CD8-positive, alpha-beta memory T cell (primary cell): ENCODE results near the gene ST8SIA6. TPM values are rescaled to one million over a fixed set of nuclear protein-coding genes. Genes with fewer than 3 reads are reported as not detected.
A peak's percentile ranks its signal among the peaks of the same experiment; 100 is the strongest.

Experiments used
- CTCF ChIA-PET: fragments of 350-600 bp; sonication (Branson Sonifier 250); formaldehyde crosslinking; loops from one replicate; lab custom pipeline; 2021; ENCODE audit warnings: antibody characterized with exemption; lab: Charles Lee
- POLR2A ChIA-PET: fragments of 350-600 bp; sonication (Branson Sonifier 250); formaldehyde crosslinking; loops from one replicate; lab custom pipeline; 2021; ENCODE audit warnings: antibody characterized with exemption; lab: Charles Lee
- DNase-seq, 5 donors: peaks; one replicate each; pipeline versions ENCODE4 v3.0.0 to v3.0.0-alpha.2; 2020 to 2022; ENCODE audit warnings: mixed read lengths in 1 of 5
- H3K27ac ChIP-seq: one replicate; pipeline ENCODE4 v1.7.0; 2013; ENCODE audit warnings: low read depth, mild to moderate bottlenecking, low read length, moderate library complexity
- H3K27me3 ChIP-seq: 2 replicates; pipeline ENCODE4 v1.7.0; 2013; ENCODE audit warnings: low read length, mild to moderate bottlenecking; ENCODE audit not compliant: insufficient read depth, poor library complexity, severe bottlenecking
- H3K36me3 ChIP-seq: 2 replicates; pipeline ENCODE4 v1.7.0; 2013; ENCODE audit warnings: mild to moderate bottlenecking, low read length, moderate library complexity; ENCODE audit not compliant: insufficient read depth
- H3K4me1 ChIP-seq: 2 replicates; pipeline ENCODE4 v1.7.0; 2013; ENCODE audit warnings: mild to moderate bottlenecking, low read length, moderate library complexity; ENCODE audit not compliant: insufficient read depth
- H3K4me3 ChIP-seq: 2 replicates; pipeline ENCODE4 v1.7.0; 2013; ENCODE audit warnings: mild to moderate bottlenecking, low read length
- H3K9me3 ChIP-seq: 2 replicates; pipeline ENCODE4 v1.7.0; 2013; ENCODE audit warnings: mild to moderate bottlenecking, low read length
- H3K27ac Mint-ChIP-seq, 8 donors: one replicate each; pipeline ENCODE4 v1.8.0; 2020 to 2021; ENCODE audit warnings: mixed read lengths in 8 of 8, mild to moderate bottlenecking in 6 of 8, inconsistent platforms in 3 of 8, moderate library complexity in 3 of 8
- H3K27me3 Mint-ChIP-seq, 2 donors: one replicate each; pipeline ENCODE4 v1.8.0; 2020 to 2021; ENCODE audit warnings: mixed read lengths in 2 of 2, mild to moderate bottlenecking in 1 of 2, moderate library complexity in 1 of 2
- H3K36me3 Mint-ChIP-seq, 3 donors: one replicate each; pipeline ENCODE4 v1.8.0; 2020 to 2021; ENCODE audit warnings: mixed read lengths in 3 of 3, inconsistent platforms in 1 of 3, mild to moderate bottlenecking in 1 of 3
- H3K4me1 Mint-ChIP-seq, 3 donors: one replicate each; pipeline ENCODE4 v1.8.0; 2020 to 2021; ENCODE audit warnings: mixed read lengths in 3 of 3, inconsistent platforms in 1 of 3, mild to moderate bottlenecking in 1 of 3
- H3K4me3 Mint-ChIP-seq, 7 donors: one replicate each; pipeline ENCODE4 v1.8.0; 2020 to 2021; ENCODE audit warnings: mixed read lengths in 7 of 7, mild to moderate bottlenecking in 6 of 7, moderate library complexity in 4 of 7, inconsistent platforms in 2 of 7
- H3K9me3 Mint-ChIP-seq, 5 donors: one replicate each; pipeline ENCODE4 v1.8.0; 2020 to 2022; ENCODE audit warnings: mixed read lengths in 5 of 5, mild to moderate bottlenecking in 3 of 5, moderate library complexity in 2 of 5, inconsistent platforms in 1 of 5
- polyA plus RNA-seq: library from polyadenylated mRNA; unstranded; fragments of 300-500 nt; fragmentation: Illumina TruSeq; gene quantifications from one replicate; pipeline ENCODE4 v1.2.3, GENCODE V29; 2021
- total RNA-seq, 2 experiments: library from RNA; stranded (reverse); gene quantifications; one replicate each; pipeline ENCODE4 v1.2.3, GENCODE V29; 2021

The ST8SIA6 gene
- total and polyA plus RNA-seq, 3 experiments from 2014 or later, result 1.9 TPM; not detected in 2

GRCh38 chr10:17413876-17414275, 40.5 kb downstream of the ST8SIA6 start:
- Mint-ChIP-seq H3K27me3 (peaks cover 4 to 7% of the 10 kb centered on the region in 2 donors), H3K36me3 (peaks cover 0 to 10% (median 0%) of the 10 kb centered on the region in 3 donors), H3K4me3 (no peak overlapping the region), H3K4me1 (peaks cover 9 to 15% (median 10%) of the 10 kb centered on the region in 3 donors), H3K9me3 (no peaks in the 10 kb centered on the region), H3K27ac (no peak overlapping the region)
- DNase-seq, result no peak
- H3K4me3 ChIP-seq, result no peak overlapping the region
- no peaks in the 10 kb centered on the region for H3K36me3 ChIP-seq
- ChIA-PET CTCF (interaction anchor here (9.1 kb wide), 1 partner anchor 16 kb away, joined by 115 read pairs; no protein-coding TSS in a partner anchor), POLR2A (no interaction called here)
- peaks cover 15% of the 10 kb centered on the region for H3K4me1 ChIP-seq
- no peaks in the 10 kb centered on the region for H3K9me3 ChIP-seq
- H3K27ac ChIP-seq, result no peak overlapping the region
- no peaks in the 10 kb centered on the region for H3K27me3 ChIP-seq

- no peak for DNase-seq
- peaks cover 4 to 7% of the 10 kb centered on the region in 2 donors for H3K27me3 Mint-ChIP-seq
- peaks cover 9 to 15% (median 10%) of the 10 kb centered on the region in 3 donors for H3K4me1 Mint-ChIP-seq
- Histone ChIP-seq H3K4me1 (peaks cover 15% of the 10 kb centered on the region), H3K27ac (no peak overlapping the region), H3K27me3 (no peaks in the 10 kb centered on the region), H3K36me3 (no peaks in the 10 kb centered on the region), H3K4me3 (no peak overlapping the region), H3K9me3 (no peaks in the 10 kb centered on the region)
- H3K4me3 Mint-ChIP-seq, result no peak overlapping the region
- peak overlapping the region in 3 of 8 donors; percentile 28 to 61 (median 33) for H3K27ac Mint-ChIP-seq
- ChIA-PET POLR2A (no interaction called here), CTCF (interaction anchor here (9.1 kb wide), 1 partner anchor 17 kb away, joined by 115 read pairs; no protein-coding TSS in a partner anchor)
- H3K36me3 Mint-ChIP-seq, result peaks cover 0 to 10% (median 0%) of the 10 kb centered on the region in 3 donors
- H3K9me3 Mint-ChIP-seq, result no peaks in the 10 kb centered on the region
Measured at GRCh38 chr10:17412323-17412722, 42.1 kb downstream of the ST8SIA6 start.

- Histone ChIP-seq H3K27me3 (no peaks in the 10 kb centered on the region), H3K36me3 (no peaks in the 10 kb centered on the region), H3K9me3 (no peaks in the 10 kb centered on the region), H3K27ac (no peak overlapping the region), H3K4me3 (no peak overlapping the region), H3K4me1 (peaks cover 15% of the 10 kb centered on the region)
- Mint-ChIP-seq H3K4me1 (peaks cover 9 to 15% (median 10%) of the 10 kb centered on the region in 3 donors), H3K4me3 (no peak overlapping the region), H3K27ac (no peak overlapping the region), H3K36me3 (peaks cover 0 to 5% (median 0%) of the 10 kb centered on the region in 3 donors), H3K9me3 (no peaks in the 10 kb centered on the region), H3K27me3 (peaks cover 0 to 1% of the 10 kb centered on the region in 2 donors)
- DNase-seq, result no peak
- POLR2A ChIA-PET, result no interaction called here
- CTCF ChIA-PET, result interaction anchor here (9.1 kb wide), 1 partner anchor 19 kb away, joined by 115 read pairs; no protein-coding TSS in a partner anchor
Measured at GRCh38 chr10:17410907-17411306, 43.5 kb downstream of the ST8SIA6 start.

- H3K9me3 ChIP-seq, result no peaks in the 10 kb centered on the region
- Mint-ChIP-seq H3K36me3 (no peaks in the 10 kb centered on the region), H3K27me3 (no peaks in the 10 kb centered on the region), H3K4me3 (no peak overlapping the region), H3K4me1 (peaks cover 6 to 15% (median 10%) of the 10 kb centered on the region in 3 donors), H3K9me3 (no peaks in the 10 kb centered on the region), H3K27ac (peak overlapping the region in 2 of 8 donors; percentile 14 to 37)
- no peak overlapping the region for H3K27ac ChIP-seq
- CTCF ChIA-PET, result interaction anchor here (0.6 to 9.1 kb wide), 13 partner anchors 9 to 606 kb away, joined by 3 to 115 read pairs (median 5); partner anchors contain the start of genes ST8SIA6 and STAM
- no peak overlapping the region for H3K4me3 ChIP-seq
- DNase-seq, result peak in 2 of 5 donors; percentile 28 to 41
- peaks cover 13% of the 10 kb centered on the region for H3K4me1 ChIP-seq
- no peaks in the 10 kb centered on the region for H3K27me3 ChIP-seq
- POLR2A ChIA-PET, result interaction anchor here (1.5 kb wide), 1 partner anchor 19 kb away, joined by 6 read pairs; no protein-coding TSS in a partner anchor
- H3K36me3 ChIP-seq, result no peaks in the 10 kb centered on the region
Measured at GRCh38 chr10:17409170-17409733, 45.1 kb downstream of the ST8SIA6 start.

GRCh38 chr10:17407047-17407446, 47.3 kb downstream of the ST8SIA6 start:
- no peak overlapping the region for H3K27ac Mint-ChIP-seq
- Histone ChIP-seq H3K27ac (no peak overlapping the region), H3K4me3 (no peak overlapping the region), H3K9me3 (no peaks in the 10 kb centered on the region), H3K36me3 (no peaks in the 10 kb centered on the region), H3K27me3 (no peaks in the 10 kb centered on the region), H3K4me1 (peaks cover 12% of the 10 kb centered on the region)
- CTCF ChIA-PET, result interaction anchor here (0.7 to 9.1 kb wide), 4 partner anchors 11 to 54 kb away, joined by 3 to 115 read pairs (median 3); no protein-coding TSS in a partner anchor
- H3K4me1 Mint-ChIP-seq, result peaks cover 6 to 15% (median 10%) of the 10 kb centered on the region in 3 donors
- H3K36me3 Mint-ChIP-seq, result no peaks in the 10 kb centered on the region
- peaks cover 0 to 3% of the 10 kb centered on the region in 2 donors for H3K27me3 Mint-ChIP-seq
- H3K4me3 Mint-ChIP-seq, result no peak overlapping the region
- no peak for DNase-seq
- POLR2A ChIA-PET, result no interaction called here
- H3K9me3 Mint-ChIP-seq, result no peaks in the 10 kb centered on the region

- Histone ChIP-seq H3K27ac (no peak overlapping the region), H3K36me3 (no peaks in the 10 kb centered on the region), H3K27me3 (no peaks in the 10 kb centered on the region), H3K4me1 (peaks cover 12% of the 10 kb centered on the region), H3K9me3 (no peaks in the 10 kb centered on the region), H3K4me3 (no peak overlapping the region)
- peak overlapping the region in 1 of 8 donors; percentile 6 for H3K27ac Mint-ChIP-seq
- no peak overlapping the region for H3K4me3 Mint-ChIP-seq
- POLR2A ChIA-PET, result no interaction called here
- peaks cover 6 to 15% (median 10%) of the 10 kb centered on the region in 3 donors for H3K4me1 Mint-ChIP-seq
- H3K9me3 Mint-ChIP-seq, result no peaks in the 10 kb centered on the region
- H3K36me3 Mint-ChIP-seq, result no peaks in the 10 kb centered on the region
- CTCF ChIA-PET, result interaction anchor here (0.7 to 9.1 kb wide), 2 partner anchors 11 to 23 kb away, joined by 3 to 115 read pairs; no protein-coding TSS in a partner anchor
- peaks cover 0 to 3% of the 10 kb centered on the region in 2 donors for H3K27me3 Mint-ChIP-seq
- no peak for DNase-seq
Measured at GRCh38 chr10:17406036-17406834, 48.2 kb downstream of the ST8SIA6 start.

- no peaks in the 10 kb centered on the region for H3K9me3 Mint-ChIP-seq
- CTCF ChIA-PET, result no interaction called here
- H3K36me3 ChIP-seq, result no peaks in the 10 kb centered on the region
- H3K27me3 ChIP-seq, result no peaks in the 10 kb centered on the region
- peaks cover 6 to 10% of the 10 kb centered on the region in 2 donors for H3K27me3 Mint-ChIP-seq
- H3K27ac Mint-ChIP-seq, result peak overlapping the region in 1 of 8 donors; percentile 71
- no peak overlapping the region for H3K27ac ChIP-seq
- no peaks in the 10 kb centered on the region for H3K36me3 Mint-ChIP-seq
- H3K4me1 ChIP-seq, result no peaks in the 10 kb centered on the region
- H3K9me3 ChIP-seq, result no peaks in the 10 kb centered on the region
- no peak for DNase-seq
- POLR2A ChIA-PET, result no interaction called here
- no peak overlapping the region for H3K4me3 ChIP-seq
- no peak overlapping the region for H3K4me3 Mint-ChIP-seq
- no peaks in the 10 kb centered on the region for H3K4me1 Mint-ChIP-seq
Measured at GRCh38 chr10:17403161-17403560, 51.2 kb downstream of the ST8SIA6 start.
